ENCODE results near the gene ACIN1.

DNA sequence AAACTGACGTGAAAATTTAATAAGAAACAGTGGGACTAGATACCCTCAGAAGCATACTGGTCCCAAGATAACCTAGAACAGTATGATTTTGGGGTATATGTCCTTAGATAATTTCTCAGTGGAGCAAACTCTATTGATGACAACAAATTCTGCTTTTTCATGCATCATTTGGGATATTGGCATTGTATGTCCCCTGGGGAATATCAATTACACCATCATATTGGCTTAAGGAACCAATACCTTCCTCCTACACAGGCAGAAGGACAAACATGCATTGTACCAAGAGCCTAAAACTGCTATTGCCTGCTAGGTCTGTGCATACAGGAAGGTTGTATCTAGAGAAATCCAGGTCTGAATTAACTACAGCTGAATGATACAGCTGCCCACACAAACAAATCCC lies 20.0 kb downstream of the ACIN1 start:
- TF ChIP-seq EZH2 (IDR thresholded peaks at IDR 0.05) (no peak), POLR2AphosphoS5 (IDR thresholded peaks at IDR 0.05; ENCODE audit: borderline replicate concordance, low read depth, low read length) (no peak)
